ENCODE measurements around the gene CHRNA1.

CHRNA1 gene

DNA sequence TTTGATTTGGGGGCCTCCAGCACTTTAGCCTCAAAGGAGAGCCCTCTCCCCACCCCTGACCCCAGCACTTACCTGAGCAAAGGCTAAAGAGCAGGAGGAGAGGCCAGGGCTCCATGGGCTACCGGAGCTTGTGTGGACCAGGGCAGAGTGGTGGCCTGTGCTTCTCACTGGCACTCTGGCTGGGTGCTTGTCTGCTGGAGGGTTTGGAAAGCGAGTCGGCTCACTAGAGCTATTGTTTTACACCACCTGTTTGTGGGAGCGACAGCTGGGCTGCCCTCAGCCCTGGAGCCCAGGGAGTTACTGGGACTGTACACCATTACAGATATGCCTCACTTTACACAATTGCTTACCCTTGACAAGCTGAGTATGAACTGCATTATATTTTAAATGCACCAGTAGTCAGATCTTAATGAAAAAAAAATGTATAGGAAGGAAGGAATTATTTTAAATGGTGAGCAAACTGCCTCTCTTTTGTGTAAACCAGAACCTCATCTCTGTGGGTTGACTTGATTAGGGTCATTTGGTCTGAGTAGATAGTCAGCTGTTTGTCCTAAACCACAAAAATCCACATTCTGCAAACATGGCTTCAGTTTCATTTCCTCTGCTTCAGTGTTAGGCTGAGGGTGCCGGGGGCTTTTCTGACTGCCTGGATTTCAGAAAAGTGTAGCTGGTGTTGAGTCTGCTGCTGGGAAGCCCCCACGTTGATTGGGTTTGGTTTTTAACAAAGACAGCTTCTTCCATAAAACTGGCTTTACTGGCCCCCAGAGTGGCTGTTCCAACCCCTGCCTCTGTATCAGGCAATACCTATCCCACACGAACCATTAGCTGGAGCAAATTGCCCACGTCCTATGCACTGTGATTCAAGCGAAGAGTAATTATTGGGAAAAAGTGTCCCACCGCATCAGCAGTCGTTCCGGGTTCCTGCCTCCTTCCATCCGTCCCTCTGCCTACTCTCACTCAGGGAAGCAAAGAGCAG, at the start of gene CHRNA1:
Gene CHRNA1 (minus strand): TSS at position 193 of the 976 bp plus-strand sequence. CDS start 78 bp downstream, at position 115.
- DNase-seq (ENCODE audit: low spot score): no peak

DNA sequence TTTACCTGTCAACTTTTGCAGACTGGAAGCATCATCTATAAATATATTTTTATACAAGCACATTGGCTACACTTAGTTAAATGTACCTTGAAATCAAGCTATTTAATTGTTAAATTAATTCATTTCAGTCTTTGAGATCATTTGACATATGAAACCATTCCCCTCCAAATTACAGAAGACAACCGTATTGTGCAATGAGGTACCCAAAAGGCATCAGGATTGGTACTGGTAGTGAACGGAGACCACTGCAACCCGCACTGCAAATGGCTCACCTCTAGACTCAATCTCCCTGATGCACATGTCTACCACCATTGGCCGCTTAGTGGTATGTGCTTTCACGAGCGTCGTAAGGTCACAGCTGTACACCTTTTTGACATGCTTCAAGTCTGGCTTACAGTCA, 47.8 kb upstream of the CHRNA1 start:
- DNase-seq (ENCODE audit: low spot score): no peak

DNA sequence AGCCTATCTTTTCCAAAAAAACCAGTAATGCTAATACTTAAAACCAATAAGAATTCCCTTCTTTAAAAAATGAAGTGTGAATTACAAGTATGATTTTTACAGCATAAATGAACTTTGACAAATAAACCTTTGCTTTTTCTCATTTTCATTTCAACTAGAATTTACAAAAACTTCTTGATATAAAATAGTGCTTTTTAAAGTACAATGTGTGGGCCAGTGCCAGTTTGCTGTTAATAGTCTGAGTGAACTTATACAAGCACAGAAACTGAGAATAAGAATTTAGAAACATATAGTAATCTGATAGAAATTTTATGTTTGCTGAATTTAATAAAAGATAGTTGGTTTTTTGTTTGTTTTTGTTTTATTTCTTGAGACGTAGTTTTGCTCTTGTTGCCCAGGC, 43.7 kb upstream of the CHRNA1 start:
- DNase-seq (ENCODE audit: low spot score): no peak

DNA sequence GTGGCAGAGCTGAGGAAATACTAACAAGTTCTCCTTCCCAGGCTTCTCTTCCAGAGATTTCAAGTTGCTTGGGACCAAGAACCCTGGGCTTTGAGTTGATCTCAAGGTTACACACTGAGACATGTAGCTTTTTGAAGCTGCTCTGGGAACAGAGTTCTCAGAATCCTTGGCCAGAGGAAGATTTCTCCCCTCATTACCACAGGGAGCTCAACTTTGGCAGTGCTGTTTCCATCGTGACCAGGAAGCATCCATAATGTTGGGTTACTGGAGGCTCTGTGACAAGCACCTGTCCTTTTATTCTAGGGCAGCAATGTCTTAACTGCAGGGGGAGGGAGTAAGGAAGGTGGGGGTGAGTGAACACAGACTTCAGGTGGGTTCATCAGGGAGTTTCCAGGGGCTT, 41.5 kb upstream of the CHRNA1 start:
- DNase-seq (ENCODE audit: low spot score): no peak

DNA sequence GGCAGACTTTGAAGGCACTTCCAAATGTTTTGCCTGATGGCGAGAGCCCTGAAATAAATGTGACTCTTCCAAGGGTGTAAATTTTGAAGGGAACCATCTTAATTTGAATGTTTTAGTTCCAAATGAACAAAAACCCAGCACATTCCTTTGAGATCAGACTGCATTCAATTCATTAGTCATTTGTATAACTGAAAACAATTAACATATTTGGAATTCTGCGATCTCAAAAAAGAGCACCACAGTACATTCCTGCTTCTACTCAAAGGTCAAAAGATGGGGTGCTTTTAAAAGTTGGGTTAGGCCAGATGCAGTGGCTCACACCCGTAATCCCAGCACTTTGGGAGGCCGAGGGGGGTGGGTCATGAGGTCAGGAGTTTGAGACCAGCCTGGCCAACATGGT, 38.2 kb upstream of the CHRNA1 start:
- no peak for DNase-seq (ENCODE audit: low spot score)

DNA sequence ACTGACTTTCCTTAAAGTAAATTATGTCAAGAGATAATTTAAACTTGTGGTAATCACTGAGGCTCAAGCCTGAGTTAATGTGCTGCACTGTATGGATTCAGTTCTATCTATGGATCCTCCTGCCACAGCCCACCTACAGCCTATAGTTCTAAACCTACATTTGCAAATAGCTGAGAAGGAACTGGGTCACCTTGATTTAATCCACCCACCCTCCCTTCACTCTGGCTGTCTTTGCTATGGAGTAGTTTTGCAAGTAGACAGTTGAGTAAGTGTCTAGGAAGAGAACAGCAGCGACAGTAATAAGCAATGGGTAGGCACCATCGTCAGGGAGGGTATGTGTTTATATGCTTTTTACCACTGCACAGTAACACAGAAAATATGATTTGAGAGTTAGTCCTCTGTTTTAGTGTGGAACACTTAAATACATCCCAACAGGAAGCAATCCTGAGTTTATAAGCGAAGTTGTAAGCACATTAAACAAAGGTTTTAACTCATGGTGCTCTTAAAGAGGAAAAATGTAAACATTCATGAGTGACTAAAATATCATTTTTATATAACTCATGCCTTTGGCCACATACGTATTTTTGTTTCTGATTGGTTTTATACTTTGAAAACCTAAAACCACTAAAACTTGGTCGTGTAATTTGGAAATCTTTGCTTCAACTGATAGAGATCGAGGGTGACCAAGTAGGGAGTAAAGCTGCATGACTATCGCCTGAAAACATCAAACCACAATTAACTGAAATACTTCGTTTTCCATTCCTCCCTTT, 36.3 kb upstream of the CHRNA1 start:
- no peak for DNase-seq (ENCODE audit: low spot score)

DNA sequence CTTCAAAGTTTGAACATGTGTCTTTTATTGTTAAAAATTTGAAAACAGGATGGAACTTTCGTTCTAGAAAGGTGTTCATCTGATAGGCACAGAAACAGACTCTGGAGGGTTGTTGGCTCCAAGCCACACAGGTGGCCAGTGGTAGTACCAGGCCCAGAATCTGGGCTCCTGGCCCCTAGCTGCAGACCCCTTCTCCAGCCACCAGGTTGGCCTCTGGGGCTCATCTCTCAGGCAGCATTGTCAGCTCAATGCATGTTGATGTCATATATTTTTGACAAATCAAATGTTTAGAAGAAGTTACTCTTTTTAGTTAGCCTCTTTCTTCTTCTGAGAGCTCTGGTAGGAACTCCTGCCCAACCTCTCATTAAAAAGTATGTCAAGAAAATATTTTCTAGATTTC, 34.5 kb upstream of the CHRNA1 start:
- no peak for DNase-seq (ENCODE audit: low spot score)

DNA sequence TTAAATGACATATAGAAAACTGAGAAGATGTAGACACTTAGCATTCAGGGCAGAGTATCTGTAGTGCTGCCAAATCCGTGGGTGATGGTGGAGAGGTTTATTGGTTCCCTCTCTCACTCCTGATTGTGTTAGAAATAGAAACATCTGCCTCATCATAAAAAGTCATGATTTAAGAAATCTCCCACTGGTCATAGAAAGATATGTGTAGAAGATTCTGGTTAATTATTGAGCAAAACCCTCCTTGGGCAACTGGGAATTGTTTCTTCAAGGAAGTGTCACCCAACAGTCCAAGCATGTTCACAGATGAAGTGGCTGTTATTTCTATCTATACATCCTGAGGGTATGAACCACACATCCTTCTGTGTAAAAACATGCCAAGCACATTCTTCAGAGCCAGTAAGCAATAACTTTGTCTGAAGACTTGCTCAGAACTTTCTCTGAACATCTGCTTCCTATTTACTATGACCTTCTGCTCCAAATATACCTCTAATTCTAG, 33.6 kb upstream of the CHRNA1 start:
- no peak for DNase-seq (ENCODE audit: low spot score)

DNA sequence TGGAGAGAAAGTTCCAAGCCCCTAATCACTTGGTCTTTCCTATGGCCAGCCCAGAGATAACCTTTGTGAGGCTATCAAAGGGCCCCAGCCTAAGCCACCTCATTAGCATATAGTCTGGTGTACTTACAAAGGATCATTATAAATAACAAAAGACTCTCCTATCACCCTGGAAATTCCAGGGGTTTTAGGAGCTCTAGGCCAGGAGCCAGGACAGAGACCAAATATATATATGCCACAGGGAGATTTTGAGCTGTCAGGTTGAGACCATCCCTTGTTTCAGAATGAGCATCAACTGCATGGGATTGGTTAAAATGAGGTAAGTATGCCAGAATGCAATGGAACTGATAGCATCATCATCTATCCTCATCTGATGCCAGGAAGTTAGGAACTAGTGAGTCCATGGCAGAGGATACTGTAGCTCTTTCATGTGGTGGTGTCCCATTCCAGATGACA, 32.1 kb upstream of the CHRNA1 start:
- no peak for DNase-seq (ENCODE audit: low spot score)

DNA sequence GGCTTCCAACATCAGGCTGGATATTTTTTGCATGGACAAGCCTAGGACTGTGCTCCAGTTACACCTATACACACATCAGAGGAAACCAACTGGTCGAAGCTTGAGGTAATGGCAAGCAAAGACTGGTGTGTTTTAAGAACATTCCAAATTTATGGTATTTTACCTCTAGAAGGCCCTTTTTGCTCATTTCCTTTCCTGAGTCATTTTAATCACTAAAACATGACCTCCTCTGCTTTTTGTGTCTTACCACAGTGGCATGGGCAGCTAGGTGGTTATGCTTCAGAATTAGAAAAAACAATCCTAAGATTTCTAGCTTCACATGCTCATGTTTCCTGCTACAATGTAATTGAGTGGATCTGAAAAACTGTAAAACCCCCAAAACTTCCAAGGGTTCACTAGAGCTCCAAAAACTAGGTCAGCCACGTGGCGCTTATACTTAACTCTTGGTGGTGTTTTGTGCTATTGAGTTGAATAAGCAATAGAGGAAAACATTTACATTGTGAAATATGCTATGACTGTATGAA, 30.6 kb upstream of the CHRNA1 start:
- no peak for DNase-seq (ENCODE audit: low spot score)

DNA sequence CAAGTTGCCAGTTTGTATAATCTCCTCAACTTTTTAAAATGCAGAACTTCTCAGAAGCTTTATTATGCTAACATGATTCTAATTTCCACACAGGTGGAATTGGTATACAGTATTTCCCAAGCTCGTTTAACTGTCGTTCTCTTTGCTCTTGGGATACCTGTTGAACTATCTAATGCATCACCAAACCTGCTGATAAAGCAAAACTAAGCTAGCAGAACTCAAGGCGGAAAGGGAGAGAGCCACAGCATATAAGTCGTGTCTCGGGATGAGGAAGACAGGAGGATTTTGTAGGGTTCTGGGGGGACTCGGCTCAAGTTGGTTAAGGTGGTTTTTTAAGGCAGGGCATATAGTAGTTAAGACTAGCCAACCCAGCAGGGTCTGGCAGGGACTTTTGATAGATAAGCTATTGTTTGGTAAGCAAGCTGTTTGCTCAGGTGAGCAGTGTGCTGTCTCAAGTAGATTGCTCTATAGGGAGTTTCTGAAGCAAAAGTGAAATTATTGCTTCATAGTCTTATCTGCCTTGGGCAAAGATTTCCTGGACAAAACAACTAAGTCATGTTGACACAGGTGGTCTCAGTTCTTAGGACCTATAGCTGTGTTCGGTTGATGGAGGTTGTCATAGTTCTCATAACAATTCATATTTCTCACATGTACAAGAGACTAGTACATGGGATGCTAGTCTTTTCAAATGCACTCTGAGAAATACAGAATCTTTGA, 28.2 kb upstream of the CHRNA1 start:
- no peak for DNase-seq (ENCODE audit: low spot score)

DNA sequence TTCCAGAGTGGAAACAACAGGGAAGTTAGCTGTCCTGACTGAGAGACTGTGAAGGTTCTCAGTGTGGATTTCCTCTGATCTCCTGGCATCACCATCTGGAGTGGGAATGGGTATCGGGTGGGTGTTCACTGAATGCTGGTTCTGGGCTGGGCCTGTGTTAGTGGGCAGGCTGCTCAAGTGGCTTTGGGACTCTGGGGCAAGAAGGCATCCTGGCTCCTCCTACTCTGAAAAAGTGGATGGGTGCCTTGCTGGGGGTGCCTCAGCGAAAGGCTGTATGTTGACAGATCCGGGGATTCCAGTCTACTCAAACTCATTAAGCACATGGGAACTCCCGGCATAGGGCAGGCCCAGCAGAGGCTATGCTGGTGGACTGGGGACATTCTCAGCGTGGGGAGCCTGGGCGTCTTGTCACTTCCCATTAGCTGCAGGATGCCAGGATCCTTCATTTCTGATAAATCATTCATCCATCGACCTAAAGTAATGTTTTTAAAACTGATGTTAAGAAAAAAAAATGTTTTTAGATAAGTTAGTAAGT, 27.5 kb upstream of the CHRNA1 start:
- DNase-seq (ENCODE audit: low spot score): no peak

DNA sequence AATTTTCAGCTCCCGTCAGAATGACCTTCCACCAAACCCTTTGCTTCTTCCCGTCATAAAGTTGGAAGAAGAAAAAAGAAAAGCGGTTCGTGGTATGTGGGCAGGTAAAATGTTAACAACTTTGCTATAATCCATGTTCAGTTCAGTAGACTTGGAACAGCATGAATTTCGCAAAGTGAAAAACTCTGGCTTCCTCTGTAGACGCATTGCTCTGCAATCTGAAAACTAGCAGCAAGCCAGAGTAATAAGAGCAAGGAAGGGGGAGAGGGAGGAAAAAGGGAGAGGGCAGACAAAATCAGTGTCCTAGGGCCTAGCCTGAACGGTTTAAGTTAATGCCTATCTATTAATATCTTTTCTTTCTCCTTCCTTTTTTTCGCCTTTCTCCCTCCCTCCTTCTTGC, 26.7 kb upstream of the CHRNA1 start:
- DNase-seq (ENCODE audit: low spot score): no peak

DNA sequence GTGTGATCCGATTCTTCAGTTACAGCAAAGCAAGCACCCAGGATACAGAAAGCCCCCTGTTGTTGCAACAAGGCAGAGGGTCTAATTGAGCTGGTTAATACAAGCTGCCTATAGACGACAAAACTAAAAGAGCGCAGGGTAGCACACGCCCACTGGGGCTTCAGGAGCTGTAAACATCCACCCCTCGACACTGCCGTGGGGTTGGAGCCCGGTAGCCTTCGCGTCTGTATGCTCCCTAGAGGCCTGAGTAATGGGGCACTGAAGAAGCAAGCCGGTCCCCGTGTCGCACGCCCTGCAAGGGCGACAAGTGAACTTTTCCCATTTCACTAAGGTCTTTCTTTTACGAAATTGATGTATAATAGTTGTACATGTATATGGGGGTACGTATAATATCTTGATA, 24.7 kb upstream of the CHRNA1 start:
- no peak for DNase-seq (ENCODE audit: low spot score)

DNA sequence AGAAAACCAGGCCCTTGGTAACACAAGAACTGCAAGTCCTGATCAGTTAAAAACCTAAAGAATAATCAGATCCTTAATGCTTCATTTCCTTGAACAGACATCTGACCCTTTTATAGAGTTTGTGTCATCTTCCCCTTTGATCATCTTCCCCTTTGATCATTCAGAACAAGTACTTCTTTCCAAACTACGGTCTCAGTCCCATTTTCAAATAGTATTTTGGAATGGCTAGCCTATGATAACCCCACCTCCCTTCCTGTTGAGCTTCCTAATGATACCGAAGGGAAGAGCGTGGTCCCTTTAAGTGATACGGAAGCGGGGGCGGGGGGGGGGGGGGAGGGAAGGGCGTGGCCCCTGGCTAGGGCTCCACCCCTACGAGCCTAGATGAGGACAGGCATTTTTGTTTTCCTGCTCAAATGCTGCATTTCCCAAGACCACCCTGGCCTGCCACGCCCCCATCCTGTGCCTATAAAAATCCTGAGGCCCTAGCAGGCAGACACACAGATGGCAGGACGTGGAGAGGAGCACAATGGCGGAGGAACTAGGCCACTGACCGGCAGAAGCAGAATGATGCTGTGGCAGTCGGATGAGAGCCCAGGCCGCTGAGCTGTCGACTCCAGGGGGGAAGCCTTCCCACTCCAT, 24.1 kb upstream of the CHRNA1 start:
- no peak for DNase-seq (ENCODE audit: low spot score)

DNA sequence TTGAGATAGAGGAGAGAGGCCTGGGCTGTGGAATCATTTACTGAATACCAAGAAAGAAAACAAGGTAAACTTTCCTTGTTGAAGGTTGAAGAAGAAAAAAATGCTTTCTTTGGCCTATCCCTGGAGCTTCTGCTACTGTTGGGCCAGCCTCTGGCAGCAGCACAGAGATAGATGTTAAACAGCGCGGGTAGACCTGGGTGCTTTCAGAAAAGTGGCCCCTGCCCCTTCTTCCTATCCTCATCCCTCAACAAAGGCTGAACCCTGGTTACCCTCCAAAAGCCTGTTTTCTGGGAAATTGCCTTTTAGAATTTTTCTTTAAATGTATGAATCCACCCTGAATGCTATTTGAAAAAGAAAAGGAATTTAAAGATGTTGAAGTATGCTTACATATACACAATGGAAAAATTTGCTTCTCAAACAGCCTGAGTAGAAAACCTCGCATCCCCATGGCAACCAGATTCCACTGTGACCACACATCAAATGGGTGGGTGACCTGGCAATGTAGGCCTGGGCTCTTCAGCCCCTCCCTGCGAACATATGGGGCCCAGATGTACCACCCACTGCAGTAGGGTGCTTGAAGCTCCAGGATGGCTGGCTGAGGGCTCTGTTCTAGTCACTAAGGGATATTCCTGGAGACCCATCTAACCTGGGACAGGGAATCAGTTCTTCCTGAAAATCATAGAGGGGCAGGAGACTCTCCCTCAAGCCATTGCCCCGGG, 23.4 kb upstream of the CHRNA1 start:
- DNase-seq (ENCODE audit: low spot score): no peak

DNA sequence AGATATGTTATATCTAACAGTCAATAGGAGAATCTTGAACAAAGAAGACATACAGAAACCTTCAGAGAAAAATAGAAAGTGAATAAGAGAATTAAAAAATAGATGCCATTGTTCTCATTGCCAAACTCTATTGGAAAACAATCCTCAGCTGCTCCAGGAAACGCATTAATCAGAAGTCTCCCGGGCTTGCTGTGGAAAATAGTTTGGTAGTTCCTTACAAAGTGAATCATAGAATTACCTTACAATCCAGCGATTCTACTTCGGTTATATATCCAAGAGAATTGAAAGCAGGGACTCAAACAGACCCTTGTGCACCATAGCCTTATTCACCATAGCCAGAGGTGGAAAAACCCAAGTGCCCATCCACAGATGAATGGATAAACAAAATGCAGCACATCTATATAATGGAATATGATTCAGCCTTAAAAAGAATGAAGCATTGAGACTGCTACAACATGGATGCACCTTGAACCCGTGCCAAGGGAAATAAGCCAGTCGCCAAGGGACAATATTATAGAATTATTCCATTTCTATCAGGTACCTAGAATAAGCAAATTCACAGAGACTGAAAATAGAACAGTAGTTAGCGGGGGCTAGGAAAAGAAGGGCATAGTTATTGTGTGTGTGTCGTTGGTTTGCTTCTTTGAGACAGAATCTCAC, 21.9 kb upstream of the CHRNA1 start:
- no peak for DNase-seq (ENCODE audit: low spot score)

DNA sequence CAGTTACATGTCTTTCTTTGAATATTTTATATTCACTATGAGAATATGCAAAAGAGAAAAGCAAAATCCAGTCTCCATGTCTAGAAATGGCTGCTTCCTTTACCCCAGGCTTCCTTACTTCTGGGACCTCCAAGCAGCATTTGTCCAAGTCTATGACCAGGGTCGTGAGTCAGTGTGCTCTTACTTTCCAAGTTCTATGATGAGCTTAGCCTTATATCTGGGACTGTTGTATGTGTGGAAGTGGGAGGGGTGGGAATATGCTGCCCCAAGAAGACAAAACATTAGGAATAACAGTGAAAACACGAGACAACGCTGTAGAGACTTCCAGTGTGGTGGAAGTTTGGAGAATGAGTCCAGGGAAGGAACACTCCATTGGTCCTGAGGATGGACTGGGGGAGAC, 21.2 kb upstream of the CHRNA1 start:
- DNase-seq (ENCODE audit: low spot score): no peak

DNA sequence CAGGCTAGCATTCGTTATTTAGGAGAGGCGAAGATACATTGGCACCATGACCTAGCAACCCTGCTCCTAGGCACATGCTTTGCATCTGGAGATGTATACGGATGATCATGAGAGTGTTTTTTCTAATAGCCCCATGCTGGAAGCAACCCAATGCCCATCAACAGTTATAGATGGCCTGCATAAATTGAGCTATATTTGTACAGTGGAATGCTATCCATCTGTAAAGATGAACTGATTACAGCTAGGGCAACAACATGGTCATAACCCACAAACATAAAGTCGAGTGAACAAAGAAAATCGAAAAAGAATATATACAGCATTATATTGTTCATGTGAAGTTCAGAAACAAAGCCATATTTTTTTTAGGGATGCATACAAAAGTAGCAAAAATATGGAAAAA, 20.6 kb upstream of the CHRNA1 start:
- DNase-seq (ENCODE audit: low spot score): no peak

DNA sequence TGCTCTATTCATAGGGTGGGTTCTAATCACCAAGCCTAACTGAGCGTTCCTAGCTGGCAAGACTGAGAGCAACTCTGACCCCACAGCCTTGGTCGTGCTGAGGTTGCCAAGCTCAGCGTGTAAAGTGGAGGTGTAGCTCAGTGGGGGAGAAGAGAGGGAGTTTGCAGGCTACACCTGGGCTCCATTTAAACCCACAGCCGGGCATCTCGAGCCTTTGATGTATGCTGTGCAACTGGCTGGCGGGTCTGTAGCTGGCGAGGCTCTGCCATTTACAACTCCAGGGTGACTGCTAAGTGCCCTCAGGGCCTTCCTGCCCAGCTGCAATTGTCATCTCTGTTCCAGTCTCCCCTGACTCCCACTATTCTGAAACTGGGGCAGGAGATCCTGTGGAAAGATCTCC, 20.0 kb upstream of the CHRNA1 start:
- no peak for DNase-seq (ENCODE audit: low spot score)
